Activated CD4-positive, alpha-beta T cell treated with anti-CD3 and anti-CD28 coated beads for 4 hours (primary cell): ENCODE data around the gene CAMSAP1.

Experiments used
- DNase-seq, 2 donors: peaks; one replicate each; pipeline ENCODE4 v3.0.0-alpha.2; 2020

Gene CAMSAP1

DNA sequence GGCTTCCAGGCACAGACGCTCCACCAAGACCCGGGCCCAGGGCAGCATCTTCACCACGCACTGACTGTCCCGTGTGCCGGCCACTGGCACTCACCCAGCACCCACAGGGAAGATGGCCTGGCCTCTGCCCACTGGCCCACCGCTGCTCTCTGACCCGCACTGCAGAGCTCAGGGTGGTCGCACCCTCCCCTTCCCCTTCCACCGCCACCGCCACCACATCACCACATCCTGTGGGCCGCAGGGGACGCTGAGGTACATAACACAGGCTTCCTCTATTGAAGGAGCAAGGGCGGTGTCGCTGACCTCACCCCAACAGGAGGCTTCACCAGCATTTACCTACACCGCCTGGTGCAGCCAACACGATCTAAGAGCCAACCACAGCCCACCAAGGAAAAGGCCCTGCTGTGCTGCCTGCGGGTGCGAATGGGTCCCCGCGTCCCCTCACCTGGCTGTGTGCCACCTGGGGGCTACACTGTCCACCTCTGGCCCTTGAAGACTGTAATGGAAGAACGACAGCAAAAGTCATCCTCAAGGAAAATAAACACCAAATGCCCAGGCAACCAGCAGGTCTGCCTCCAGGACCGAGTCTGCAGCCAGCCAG lies 101.8 kb downstream of the CAMSAP1 start:
- DNase-seq, result no peak

DNA sequence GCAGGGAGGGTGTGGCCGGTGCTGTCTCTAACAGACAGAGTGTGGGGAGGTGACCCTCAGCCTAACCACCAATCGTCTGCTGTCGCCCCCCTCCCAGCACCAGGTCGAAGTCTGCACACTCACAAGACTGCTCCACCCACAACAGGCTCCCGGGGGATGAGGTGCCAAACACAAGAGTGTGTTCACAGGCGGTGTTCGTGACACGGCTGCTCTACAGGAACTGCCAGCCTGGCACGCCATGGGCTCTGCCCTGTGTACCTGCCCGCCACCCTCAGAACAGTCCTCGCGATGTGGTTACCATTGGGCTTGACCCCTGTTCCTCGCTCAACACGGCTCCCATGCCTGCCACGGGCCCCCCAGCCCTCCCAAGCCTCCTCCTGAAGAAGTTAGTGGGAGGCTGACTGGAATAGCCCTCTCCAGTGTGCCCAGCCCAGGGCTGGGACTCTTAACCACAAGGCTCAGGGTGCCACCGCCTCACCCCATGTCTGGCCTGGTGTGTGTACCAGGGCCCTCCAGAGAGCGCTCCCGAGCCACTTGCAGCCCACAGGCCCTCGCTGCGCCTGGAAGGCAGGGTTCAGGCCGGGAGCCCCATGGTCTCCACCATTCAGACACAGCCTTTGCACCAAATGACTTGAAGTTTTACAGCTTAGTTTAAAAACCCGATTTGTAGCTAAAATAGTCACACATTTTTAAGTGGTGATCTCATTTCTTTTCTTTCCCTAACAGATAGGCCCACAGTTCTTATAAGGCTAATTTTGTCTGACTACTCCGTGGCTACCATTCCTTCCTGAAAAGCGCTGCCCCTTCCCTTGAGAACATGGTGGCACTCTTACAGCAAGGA lies 102.5 kb downstream of the CAMSAP1 start:
- no peak for DNase-seq

DNA sequence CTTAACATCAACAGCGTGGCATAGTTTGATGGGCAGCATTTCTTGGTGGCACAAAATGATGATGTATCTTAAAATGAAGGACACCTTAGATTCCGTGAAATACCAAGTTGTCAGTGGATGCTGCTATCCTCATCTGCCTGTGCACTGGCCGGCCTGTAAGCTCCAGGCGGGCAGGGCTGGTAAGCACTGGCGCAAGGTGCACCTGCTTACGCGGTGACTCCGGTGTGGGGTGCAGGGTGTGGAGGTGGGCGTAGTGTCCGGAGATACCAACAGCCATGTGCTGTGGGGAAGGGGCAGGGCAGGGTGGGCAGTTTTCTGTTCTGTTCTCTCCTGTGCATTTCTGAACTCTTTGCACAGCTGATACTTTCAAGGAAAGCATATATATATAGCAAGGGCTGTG lies 103.9 kb downstream of the CAMSAP1 start:
- DNase-seq, result no peak

DNA sequence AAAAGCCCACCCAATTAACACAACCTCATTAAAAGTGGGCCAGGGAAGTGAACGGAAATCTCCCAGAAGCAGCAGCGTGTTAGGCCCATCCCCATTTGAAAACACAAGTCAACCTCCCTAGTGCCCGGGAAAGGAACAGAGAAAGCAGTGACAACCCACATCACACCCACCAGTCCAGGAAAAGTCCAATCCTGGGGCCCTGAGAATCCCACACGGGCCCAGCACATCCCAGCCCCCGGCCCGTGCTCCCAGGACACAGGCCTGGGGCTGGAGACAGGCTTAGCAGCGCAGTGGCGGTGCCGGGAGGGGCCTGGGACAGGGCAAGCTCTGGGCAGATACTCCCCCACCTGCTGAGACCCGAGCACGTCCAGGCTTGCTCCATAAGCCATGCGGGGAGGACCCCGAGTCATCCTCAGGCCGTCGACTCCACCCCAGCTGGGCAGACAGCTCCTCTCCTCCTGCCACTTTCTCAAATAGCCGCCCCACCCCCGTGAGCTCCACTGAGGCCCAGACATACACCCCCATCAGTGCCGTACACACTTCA lies 104.4 kb downstream of the CAMSAP1 start:
- DNase-seq, result no peak

DNA sequence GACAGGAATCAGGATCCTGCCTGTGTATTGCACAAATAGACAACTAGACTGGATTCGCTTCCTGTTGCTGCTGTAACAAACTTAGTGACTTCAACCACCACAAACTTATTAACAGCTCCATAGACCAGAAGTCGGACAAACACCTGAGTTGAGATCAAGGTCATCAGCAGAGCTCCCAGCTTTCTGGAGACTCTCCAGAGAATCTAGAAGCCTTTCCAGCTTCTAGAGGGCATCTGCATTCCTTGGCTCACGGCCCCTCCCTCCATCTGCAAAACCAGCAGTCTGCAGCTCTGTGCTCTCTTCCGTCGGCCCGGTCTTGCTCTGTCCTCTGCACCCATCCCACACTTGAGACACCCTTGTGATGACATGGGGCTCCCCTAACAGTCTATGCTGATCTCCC lies 106.3 kb downstream of the CAMSAP1 start:
- no peak for DNase-seq

DNA sequence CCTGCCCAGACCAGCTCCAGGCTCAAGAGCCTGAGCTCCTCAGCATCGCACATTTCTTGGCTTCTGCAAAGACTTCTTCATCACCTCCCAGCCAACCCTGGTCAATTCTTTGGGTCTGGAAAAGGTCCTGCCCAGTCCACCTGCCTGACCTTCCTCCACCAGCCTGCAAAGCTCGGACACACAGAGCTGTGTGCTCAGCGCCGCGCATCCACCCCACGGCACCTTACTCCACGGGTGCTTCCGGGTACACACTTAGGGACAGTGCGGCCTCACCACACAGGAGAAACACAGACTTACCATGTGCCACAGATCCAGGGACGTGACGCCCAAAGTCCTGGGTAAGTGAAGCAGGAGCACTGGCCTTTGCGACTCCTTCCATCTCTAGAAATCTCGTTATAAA lies 108.1 kb downstream of the CAMSAP1 start:
- no peak for DNase-seq

DNA sequence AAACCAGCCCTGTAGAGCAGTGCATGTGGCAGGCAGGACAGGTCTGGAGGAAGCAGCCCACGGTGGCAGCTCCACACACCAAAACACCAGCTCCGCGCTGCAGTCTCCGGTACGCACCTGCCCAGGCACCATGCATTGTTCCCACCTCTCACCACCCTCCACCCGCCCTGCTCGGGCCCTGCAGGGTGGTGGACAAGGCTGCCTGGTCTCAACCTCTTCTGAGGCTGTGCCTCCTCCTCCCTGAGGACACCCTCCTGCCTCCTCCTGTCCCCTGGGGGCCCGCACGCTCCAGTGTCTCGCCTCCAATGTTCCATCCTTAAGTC lies 109.1 kb downstream of the CAMSAP1 start:
- no peak for DNase-seq

DNA sequence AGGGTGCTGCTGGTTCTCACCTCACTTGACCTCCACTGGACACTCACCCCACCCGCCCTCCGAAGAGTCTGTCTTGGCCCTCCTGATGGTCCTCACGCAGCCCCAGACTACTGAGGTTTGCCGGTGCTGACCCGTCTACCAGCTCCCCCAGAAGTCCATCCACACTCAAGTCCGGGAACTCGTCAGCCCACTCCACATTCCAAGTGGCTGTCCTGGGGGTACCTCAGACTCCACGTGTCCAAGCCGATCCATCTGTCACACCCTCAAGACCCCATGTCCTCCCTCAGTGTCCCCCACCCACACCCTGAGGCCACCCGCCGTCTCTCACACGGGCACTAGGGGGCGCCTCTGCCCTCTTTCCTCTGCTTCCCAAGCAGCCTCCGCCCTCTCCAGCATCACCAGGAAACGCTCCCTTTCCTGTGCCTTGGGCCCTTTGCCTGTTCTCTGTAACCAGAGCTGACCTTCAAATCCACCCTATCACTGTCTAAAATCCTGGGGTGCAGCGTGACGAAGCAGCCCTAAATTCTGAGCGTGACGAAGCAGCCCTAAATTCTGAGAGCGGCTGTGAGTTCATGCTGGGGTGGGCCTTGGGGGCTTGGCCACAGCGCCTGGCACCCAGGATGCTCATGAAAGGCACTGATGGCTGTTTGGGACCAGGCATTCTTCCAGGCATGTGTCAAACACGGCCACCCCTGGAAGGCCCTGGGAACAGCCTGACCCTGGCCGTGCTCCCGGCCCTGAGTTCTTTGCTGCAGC lies 109.7 kb downstream of the CAMSAP1 start:
- DNase-seq, result peak in 1 of 2 donors; percentile 12

DNA sequence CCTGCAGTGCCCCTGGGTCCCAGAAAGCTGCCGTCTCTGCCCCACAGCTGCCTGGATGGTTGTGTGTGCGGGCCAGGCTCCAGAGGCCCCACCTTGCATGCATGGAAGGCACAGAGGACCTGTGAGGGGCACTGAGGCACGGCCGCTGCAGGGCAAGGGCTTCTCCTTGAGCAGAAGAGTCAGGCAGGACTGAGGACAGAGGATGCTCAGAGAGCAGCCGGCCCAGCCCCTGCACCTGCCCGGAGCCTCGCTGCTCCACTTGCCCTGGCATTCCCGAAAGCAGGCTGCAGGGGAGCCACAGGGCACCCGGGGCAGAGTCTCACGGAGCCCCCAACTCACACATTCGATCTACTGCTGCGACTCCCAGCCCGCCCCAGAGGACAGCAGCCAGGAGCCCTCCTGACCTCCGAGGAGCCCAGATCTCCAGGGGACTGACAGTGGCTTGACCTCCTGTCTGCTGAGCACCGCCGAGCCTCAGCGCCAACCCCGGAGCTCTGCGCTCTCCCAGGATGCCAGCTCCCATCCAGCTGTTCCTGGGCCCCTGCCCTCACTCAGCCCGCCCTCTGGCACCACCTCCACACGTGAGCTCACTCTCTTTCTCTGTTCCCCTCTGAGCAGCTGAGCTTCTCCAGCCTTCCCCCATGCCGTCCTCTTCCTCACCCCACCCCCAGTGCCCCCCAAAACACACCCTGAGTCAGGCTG lies 110.4 kb downstream of the CAMSAP1 start:
- DNase-seq, result no peak

DNA sequence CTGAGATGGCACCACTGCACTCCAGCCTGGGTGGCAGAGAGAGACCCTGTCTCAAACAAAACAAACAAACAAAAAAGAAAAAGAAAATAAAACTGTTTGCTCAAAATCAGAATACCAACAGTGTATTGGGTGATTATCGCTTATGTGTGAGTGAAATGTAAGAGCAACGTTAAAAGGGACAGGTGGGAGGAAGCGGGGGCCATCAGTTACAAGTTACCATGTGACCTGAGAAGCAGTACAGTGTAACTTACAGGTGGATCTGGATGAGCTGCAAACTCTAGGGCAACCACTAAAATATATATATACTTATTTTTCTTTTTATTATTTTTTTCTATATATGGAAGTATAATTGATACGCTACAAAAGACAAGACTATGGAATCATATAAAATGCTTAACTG lies 112.0 kb downstream of the CAMSAP1 start:
- DNase-seq, result no peak

DNA sequence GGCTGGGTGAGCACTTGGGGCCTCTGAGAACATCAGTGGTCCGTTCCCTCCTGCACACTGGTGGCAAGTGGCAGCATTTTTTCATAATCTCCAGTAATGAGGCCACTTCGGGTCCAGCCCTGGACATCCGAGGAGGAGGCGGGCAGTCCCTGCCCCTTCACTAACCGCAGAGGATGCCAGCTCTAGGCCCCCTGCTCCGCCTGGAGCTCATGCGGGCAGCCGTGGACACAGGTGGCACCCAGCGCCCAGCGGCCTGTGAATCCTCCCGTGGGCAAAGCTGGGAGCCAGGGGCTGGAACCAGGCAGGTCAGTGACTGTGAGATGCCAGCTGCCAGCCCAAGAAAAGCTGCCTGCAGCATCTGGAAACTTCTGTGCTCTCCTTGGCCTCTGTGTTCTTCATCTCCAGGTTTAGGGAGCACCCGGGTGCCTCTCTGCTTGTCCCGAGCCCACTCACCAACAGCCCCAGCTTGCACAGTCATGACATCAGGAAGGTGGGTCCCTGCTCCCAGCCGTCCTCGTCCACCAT lies 112.9 kb downstream of the CAMSAP1 start:
- no peak for DNase-seq

DNA sequence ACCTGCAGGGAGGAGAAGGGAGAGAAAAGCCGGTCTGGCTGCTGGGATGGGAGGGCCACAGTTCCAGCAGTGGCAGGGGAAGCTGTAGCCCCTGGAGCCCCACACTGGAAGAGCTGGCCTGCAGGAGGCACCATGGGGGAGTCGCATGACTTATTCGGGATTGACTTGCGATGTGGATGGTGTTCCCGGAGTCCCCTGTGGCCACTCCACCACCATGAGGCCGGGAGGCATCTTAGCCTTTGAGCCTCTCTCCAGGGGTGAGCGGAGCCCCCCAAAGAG lies 113.3 kb downstream of the CAMSAP1 start:
- no peak for DNase-seq

DNA sequence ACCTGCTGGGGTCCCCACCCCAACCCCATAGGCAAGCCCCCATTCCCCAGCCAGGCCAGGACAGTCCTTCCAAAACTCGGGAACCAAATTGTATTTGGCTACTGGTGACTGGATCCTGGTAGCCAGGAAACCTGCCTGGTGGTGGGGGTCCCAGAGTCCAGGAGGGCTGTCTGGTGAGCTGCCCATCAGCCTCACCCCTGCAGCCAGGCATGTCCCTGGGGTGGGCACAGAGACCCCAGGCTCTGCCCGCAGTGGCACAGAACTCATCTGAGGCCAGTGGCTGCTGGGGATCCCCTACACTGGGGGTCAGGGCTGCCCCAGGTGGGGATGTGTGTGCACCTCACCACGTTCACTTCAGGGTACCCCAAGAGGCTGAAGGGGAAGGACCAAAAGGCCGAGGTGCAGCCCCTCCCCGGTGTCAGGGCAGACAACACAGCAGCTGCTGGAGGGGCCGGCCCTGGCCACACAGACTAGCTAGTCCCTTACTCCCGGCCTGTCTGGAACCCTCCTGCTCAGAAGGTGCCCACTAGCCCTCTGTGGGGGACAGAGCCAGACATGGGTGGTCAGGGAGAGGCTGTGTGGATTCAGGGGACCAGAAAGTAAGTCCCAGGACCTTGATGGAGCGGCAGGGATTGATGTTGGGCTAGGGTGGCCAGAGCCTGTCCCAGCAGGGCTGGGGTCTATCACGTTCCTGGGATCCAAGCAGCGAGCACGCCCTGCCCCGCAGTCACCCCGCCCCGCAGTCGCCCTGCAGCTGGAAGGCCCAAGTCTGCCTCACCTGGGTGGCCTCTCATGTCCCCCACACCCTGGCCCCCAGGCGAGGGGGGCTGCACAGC lies 113.9 kb downstream of the CAMSAP1 start:
- no peak for DNase-seq

DNA sequence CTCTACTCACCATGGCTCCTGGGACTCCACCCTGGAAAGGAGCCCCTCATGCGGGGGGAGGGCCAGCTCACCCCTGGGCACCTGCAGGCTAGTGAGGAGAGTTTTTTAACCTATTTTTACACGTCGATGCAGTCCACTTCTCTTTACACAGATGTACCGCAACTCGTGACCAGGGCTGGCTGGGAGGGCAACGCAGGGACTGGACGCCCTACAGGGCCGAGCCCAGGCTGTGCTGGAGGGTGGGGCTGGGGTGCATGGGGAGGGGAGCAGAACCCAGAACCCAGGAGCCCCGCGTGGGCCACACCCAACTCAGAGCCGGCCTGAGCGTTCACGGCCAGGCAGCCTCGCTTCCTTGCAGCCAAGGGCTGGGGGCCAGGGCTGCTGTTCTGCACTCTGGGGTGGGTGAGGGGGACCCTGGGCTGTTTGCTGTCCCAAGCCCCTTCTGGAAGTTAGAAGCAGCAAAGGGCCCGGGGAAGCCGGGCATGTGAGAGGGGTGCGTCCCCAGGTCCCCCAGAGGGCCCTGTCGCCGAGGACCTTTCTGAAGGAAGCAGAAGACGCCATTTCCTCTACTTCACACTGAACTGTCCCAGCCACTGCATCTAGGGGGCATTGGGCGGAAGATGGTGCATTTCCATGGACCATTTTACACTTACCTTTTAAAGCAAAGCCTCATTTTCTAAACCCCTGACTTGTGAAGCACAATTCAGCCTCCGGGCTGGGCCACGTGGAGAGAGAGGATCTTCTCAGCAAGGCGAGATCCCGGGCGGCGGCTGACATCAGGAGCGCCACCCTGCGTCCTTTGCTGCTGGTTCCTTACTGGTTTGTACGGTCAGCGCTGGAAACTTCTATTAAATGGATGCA lies 114.8 kb downstream of the CAMSAP1 start:
- no peak for DNase-seq

DNA sequence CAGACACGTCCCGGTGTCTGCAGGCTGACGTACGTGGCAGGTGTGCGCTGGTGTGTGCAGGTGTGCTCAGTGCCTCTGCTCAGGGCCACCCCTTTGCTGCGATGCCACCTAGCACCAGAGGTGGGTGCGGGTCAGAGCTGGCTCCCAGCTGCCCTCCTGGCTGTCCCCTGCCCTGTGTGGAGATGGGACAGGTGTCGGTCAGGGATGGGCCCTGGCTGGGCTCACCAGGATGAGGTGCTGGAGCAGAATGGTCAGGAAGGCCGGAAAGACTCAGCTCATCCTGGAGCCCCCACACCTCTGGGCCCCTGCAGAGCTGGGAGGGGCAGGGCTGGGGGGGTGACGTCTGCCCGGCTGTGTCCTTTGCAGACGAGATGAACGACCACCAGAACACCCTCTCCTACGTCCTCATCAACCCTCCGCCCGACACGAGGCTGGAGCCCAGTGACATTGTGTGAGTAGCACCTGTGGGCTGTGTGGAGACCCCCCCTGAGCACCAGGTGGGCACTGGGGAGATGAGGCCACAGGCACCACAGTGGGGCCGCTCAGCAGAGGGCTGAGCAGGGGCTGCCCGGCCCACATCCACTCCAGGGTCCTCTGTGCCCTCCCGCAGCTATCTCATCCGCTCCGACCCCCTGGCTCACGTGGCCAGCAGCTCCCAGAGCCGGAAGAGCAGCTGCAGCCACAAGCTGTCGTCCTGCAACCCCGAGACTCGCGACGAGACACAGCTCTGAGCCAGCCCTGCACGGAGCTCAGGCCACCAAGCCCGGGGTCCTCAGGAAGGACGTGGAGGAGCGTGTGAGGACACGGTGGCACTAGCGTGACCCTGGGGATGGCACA lies 115.7 kb downstream of the CAMSAP1 start:
- no peak for DNase-seq

DNA sequence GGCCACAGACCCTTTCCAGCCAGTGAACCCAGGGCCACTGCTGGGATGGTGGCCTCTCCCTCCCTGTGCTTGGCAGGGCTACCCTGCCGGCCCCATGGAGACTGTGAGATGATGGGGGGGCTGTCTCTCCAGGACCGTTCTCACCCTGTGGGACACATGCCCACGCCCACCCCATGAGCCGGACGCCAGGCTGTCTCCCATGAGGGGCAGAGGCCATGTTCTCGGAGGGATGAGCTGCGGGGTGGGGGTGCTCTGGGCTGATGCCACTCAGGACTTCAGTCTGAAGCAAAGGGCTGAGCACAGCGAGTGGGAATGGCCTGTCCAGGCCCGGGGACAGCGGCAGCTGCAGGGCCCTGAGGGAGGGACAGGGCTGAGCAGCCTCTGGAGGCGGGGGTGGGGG lies 116.5 kb downstream of the CAMSAP1 start:
- DNase-seq, result no peak

DNA sequence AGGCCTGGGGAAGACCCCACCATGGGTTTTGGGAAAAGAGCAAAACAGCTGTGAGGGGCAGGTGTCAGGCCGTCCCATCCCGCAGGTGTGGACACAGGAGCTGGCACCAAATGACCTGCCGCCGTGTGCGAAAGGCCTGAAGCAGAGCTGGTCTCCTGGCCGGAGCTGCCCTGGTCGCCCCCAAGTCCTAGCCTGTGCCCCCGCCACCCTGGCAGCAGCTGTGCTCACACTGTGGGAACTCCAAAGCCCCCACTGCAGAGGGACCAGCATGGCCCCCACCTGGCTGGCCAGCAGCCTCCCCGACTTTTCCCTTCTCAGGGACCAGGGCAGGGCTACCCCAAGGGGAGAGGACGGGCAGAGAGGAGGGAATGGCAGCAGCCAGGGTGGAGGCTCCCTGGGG lies 117.0 kb downstream of the CAMSAP1 start:
- DNase-seq, result no peak

DNA sequence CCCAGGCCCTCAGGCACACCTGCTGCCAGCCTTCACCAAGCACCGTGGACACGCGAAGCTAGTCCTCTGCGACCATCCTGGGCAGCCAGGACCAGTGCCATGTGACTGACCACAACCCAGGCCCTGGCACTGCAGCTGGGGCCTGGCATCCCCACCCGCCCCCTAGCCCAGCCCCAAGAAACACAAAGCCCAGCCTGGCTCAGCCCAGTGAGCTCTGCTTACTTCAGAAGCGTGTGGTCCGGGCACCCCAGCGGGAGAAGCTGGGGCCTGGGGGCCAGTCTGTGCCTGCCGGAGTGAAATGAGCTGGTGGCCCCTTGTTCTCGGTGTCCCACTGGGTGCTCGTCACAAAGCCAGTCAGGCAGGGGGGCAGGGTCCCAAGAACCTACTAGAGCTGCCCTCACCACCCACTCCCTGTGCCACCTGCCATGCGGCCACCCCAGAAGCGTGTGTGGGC lies 117.5 kb downstream of the CAMSAP1 start:
- no peak for DNase-seq

DNA sequence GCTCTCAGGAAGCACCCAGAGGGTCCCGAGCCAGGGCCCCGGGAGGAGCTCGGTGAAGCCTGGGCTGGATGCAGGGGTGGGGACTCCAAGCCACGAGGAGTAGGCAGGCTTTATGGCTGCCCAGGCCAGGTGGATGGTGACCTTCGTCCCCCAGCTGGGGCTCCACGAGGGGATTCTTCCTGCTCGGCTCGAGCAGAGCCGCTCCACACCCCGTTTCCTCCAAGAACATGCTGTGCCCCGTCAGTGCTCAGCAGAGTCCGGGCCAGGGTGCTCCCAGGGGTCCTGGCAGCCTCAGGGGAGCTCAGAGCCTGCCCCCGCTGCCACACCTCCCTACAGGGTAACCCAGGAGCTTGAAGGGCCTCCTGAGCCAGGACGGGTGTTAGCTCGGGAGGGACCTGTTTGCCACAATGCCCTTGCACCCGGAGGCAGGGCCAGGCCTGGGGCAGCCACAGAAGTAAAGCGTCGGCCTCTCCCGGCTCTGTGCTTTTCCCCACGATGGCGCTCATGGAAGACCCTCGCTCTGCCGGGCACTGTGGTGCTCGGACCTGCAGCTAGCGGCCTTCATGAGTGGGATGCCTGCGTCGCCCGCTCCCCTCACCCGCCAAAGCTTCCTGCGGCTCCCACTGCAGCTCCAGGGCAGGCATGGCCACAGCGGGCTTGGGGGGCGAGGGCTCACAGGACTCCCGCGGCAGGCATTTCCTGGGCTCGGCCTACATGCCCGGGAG lies 118.6 kb downstream of the CAMSAP1 start:
- DNase-seq, result no peak
